Erythroblast (primary cell): ENCODE results near the gene GMDS.

Experiments used
- GATA1 ChIP-seq: IDR thresholded peaks from 2 replicates; pipeline ENCODE4 v1.6.1; 2011; ENCODE audit warnings: low read depth, mild to moderate bottlenecking, control low read depth, low read length, moderate library complexity
- POLR2A ChIP-seq: IDR thresholded peaks from 2 replicates; pipeline ENCODE4 v1.6.1; 2011; ENCODE audit warnings: mild to moderate bottlenecking, low read length

GRCh38 chr6:1903780-1904465 is 341.5 kb downstream of the GMDS start:
- TF ChIP-seq POLR2A (no peak), GATA1 (no peak)
